Lower leg skin (tissue), 3 donors: ENCODE measurements around the gene TTLL4.

Experiments used
- POLR2A ChIP-seq, 2 donors: fragments of 450-650 bp; IDR thresholded peaks; one replicate each; pipeline ENCODE4 v1.6.1; 2016 to 2017; ENCODE audit warnings: antibody characterized with exemption in 2 of 2, mild to moderate bottlenecking in 1 of 2, moderate library complexity in 1 of 2
- TF ChIP-seq, protein P1 (sequence below), 3 donors: fragments of 450-650 bp; IDR thresholded peaks; one replicate each; pipeline ENCODE4 v1.5.1; 2016; ENCODE audit warnings: antibody characterized with exemption in 3 of 3, mild to moderate bottlenecking in 3 of 3, moderate library complexity in 2 of 3

DNA sequence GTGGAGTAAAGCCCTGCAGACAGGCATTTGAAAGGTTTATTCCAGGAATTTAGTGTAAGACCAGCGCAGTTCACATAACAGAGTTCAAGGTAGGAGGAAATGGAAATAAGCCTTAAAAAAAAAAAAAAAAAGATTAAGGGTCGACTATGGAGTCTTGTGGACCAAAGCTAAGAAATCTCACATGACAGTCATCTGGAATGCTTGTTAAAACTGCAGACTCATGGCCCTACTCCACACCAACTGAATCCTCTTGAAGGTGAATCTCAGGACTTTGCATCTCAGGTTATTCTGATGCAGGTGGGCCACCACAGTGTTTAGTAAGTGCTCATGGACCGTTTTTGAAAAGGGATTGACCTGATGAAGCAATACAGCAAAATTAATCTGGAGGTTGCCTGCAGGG, 8.8 kb downstream of the TTLL4 start:
- no peak for TF ChIP-seq POLR2A (IDR thresholded peaks at IDR 0.05)
- TF ChIP-seq, protein P1, sequence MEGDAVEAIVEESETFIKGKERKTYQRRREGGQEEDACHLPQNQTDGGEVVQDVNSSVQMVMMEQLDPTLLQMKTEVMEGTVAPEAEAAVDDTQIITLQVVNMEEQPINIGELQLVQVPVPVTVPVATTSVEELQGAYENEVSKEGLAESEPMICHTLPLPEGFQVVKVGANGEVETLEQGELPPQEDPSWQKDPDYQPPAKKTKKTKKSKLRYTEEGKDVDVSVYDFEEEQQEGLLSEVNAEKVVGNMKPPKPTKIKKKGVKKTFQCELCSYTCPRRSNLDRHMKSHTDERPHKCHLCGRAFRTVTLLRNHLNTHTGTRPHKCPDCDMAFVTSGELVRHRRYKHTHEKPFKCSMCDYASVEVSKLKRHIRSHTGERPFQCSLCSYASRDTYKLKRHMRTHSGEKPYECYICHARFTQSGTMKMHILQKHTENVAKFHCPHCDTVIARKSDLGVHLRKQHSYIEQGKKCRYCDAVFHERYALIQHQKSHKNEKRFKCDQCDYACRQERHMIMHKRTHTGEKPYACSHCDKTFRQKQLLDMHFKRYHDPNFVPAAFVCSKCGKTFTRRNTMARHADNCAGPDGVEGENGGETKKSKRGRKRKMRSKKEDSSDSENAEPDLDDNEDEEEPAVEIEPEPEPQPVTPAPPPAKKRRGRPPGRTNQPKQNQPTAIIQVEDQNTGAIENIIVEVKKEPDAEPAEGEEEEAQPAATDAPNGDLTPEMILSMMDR (IDR thresholded peaks at IDR 0.05) = no peak
